Endothelial cell of umbilical vein (primary cell): Measurements from ENCODE around the gene CELF5.

Source experiments
- CTCF ChIP-seq, 2 donors: IDR thresholded peaks; 1 replicate in 1 of 2; 2 replicates in 1 of 2; pipeline ENCODE4 v1.5.1; 2011; ENCODE audit warnings: low read length in 2 of 2, mild to moderate bottlenecking in 2 of 2, moderate library complexity in 2 of 2, control low read depth in 1 of 2, inconsistent platforms in 1 of 2, low read depth in 1 of 2; ENCODE audit not compliant: insufficient read depth in 1 of 2; ENCODE audit errors: extremely low read depth in 1 of 2
- EZH2 ChIP-seq: IDR thresholded peaks from 2 replicates; pipeline ENCODE4 v1.6.1; 2012; ENCODE audit warnings: borderline replicate concordance, low read depth, mild to moderate bottlenecking, moderate library complexity, low read length, inconsistent platforms; ENCODE audit not compliant: severe bottlenecking
- JUN ChIP-seq: IDR thresholded peaks from 2 replicates; pipeline ENCODE4 v1.6.1; 2011; ENCODE audit warnings: borderline replicate concordance, low read depth; ENCODE audit not compliant: insufficient read length, insufficient read depth
- MAX ChIP-seq: IDR thresholded peaks from 2 replicates; pipeline ENCODE4 v1.6.1; 2011; ENCODE audit not compliant: insufficient read depth, insufficient read length
- MYC ChIP-seq: IDR thresholded peaks from one replicate; pipeline ENCODE4 v1.6.1; 2011; ENCODE audit warnings: mild to moderate bottlenecking, low read depth, low read length
- POLR2A ChIP-seq: IDR thresholded peaks from 2 replicates; pipeline ENCODE4 v1.6.1; 2012; ENCODE audit warnings: low read depth, mild to moderate bottlenecking, control low read depth, low read length
- POLR2AphosphoS5 ChIP-seq: IDR thresholded peaks from 2 replicates; pipeline ENCODE4 v1.6.1; 2012; ENCODE audit warnings: low read depth, mild to moderate bottlenecking, control low read depth, low read length, moderate library complexity; ENCODE audit not compliant: insufficient read depth

- TF ChIP-seq MAX (no peak), POLR2A (no peak), CTCF (IDR thresholded peaks at IDR 0.05; ENCODE audit: extremely low read depth in 1 of 2, insufficient read depth in 1 of 2, low read depth in 1 of 2, low read length in 2 of 2) (no peak), POLR2AphosphoS5 (no peak), MYC (no peak), EZH2 (no peak), JUN (no peak)
Measured at GRCh38 chr19:3194106-3195087, 30.1 kb upstream of the CELF5 start.
